ENCODE results near the gene PLCD3.

PLCD3 gene

GRCh38 chr17:45091778-45092425 is 40.4 kb downstream of the PLCD3 start:
- no peak for DNase-seq
- Histone ChIP-seq H3K9me3 (no peaks in the 10 kb centered on the region), H3K4me3 (ENCODE audit: low read depth, low read length) (no peak overlapping the region), H3K36me3 (peaks cover 88% of the 10 kb centered on the region), H3K27me3 (no peaks in the 10 kb centered on the region), H3K4me1 (no peaks in the 10 kb centered on the region)
- TF ChIP-seq, protein P1, sequence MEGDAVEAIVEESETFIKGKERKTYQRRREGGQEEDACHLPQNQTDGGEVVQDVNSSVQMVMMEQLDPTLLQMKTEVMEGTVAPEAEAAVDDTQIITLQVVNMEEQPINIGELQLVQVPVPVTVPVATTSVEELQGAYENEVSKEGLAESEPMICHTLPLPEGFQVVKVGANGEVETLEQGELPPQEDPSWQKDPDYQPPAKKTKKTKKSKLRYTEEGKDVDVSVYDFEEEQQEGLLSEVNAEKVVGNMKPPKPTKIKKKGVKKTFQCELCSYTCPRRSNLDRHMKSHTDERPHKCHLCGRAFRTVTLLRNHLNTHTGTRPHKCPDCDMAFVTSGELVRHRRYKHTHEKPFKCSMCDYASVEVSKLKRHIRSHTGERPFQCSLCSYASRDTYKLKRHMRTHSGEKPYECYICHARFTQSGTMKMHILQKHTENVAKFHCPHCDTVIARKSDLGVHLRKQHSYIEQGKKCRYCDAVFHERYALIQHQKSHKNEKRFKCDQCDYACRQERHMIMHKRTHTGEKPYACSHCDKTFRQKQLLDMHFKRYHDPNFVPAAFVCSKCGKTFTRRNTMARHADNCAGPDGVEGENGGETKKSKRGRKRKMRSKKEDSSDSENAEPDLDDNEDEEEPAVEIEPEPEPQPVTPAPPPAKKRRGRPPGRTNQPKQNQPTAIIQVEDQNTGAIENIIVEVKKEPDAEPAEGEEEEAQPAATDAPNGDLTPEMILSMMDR (IDR thresholded peaks at IDR 0.05; ENCODE audit: low read depth, low read length): no peak

DNA sequence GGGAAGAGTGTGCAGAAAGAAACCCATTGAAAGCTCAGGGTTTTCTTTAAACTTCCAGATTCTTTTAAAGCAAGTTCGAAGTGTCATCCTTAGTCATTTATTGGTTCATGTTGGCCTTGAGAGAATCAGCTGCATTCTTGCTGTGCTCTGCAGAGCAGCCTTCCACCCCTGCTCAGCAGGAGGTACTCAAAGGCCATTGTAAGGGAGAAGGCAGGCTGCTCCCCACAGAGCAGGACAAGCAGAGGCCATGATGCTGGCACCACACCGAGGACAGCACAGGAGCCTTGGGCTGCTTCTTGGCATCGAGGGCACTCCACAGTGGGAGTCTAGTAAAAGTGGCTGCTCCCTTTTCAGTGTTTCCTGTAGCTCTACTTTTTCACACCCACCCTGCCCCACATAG is 41.6 kb downstream of the PLCD3 start:
- Histone ChIP-seq H3K4me1 (no peaks in the 10 kb centered on the region), H3K27me3 (no peaks in the 10 kb centered on the region), H3K36me3 (peaks cover 87% of the 10 kb centered on the region), H3K9me3 (no peaks in the 10 kb centered on the region), H3K4me3 (ENCODE audit: low read depth, low read length) (no peak overlapping the region)
- DNase-seq: no peak
- TF ChIP-seq, protein P1 (IDR thresholded peaks at IDR 0.05; ENCODE audit: low read depth, low read length): no peak

- TF ChIP-seq, protein P1 (IDR thresholded peaks at IDR 0.05; ENCODE audit: low read depth, low read length): no peak
- H3K36me3 ChIP-seq: peaks cover 90% of the 10 kb centered on the region
- H3K4me1 ChIP-seq: no peaks in the 10 kb centered on the region
- DNase-seq: no peak
- no peaks in the 10 kb centered on the region for H3K9me3 ChIP-seq
- H3K27me3 ChIP-seq: no peaks in the 10 kb centered on the region
- no peak overlapping the region for H3K4me3 ChIP-seq (ENCODE audit: low read depth, low read length)
These were observed 43.6 kb downstream of the PLCD3 start for GRCh38 chr17:45088741-45089140.

- H3K4me3 ChIP-seq (ENCODE audit: low read depth, low read length): no peak overlapping the region
- TF ChIP-seq, protein P1 (IDR thresholded peaks at IDR 0.05; ENCODE audit: low read depth, low read length): no peak
- no peaks in the 10 kb centered on the region for H3K27me3 ChIP-seq
- DNase-seq: no peak
- H3K4me1 ChIP-seq: no peaks in the 10 kb centered on the region
- no peaks in the 10 kb centered on the region for H3K9me3 ChIP-seq
- peaks cover 87% of the 10 kb centered on the region for H3K36me3 ChIP-seq
These were observed 44.3 kb downstream of the PLCD3 start for GRCh38 chr17:45087978-45088377.

GRCh38 chr17:45087504-45087975 is 44.8 kb downstream of the PLCD3 start:
- Histone ChIP-seq H3K4me3 (ENCODE audit: low read depth, low read length) (no peak overlapping the region), H3K4me1 (no peaks in the 10 kb centered on the region), H3K36me3 (peaks cover 89% of the 10 kb centered on the region), H3K27me3 (no peaks in the 10 kb centered on the region), H3K9me3 (no peaks in the 10 kb centered on the region)
- TF ChIP-seq, protein P1 (IDR thresholded peaks at IDR 0.05; ENCODE audit: low read depth, low read length): no peak
- DNase-seq: no peak

DNA sequence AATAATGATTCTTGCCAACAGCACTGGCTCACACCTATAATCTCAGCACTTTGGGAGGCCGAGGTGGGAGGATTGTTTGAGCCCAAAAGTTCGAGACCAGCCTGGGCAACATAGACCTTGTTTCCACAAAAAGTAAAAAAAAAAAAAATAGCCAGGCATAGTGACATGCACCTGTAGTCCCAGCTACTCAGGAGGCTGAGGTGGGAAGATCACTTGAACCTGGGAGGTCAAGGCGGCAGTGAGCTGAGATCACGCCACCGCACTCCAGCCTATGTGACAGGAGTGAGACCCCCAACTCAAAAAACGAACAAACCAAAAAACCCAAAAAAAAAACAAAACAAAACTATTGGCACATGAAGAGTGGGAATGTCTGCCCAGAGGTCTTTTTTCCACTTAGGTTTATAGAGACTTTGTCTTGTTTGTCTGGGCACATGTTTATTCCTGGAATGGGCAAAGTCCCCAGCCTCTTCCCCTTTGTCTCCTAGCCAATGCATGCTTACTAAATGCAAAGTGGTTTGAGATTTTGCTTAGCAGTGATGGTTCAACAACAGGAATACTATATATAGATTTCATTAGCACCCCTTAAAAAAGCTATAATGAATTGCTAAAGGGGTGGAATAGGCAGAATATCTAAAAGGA is 45.3 kb downstream of the PLCD3 start:
- no peak for DNase-seq
- H3K36me3 ChIP-seq: peaks cover 95% of the 10 kb centered on the region
- H3K9me3 ChIP-seq: no peaks in the 10 kb centered on the region
- H3K27me3 ChIP-seq: no peaks in the 10 kb centered on the region
- H3K4me3 ChIP-seq (ENCODE audit: low read depth, low read length): no peak overlapping the region
- H3K4me1 ChIP-seq: no peaks in the 10 kb centered on the region
- TF ChIP-seq, protein P1 (IDR thresholded peaks at IDR 0.05; ENCODE audit: low read depth, low read length): no peak

Measured in BE2C (cell line).